DOHH2 (cell line): ENCODE results near the gene THAP3.

Experiments used
- EZH2phosphoT487 ChIP-seq: fragments of 200-600 bp; sonication (generic); IDR thresholded peaks from 2 replicates; pipeline ENCODE4 v1.6.1; 2017; ENCODE audit warnings: borderline replicate concordance, mild to moderate bottlenecking, antibody characterized with exemption, low read length, moderate library complexity, mixed read lengths
- TF ChIP-seq, protein P1 (sequence below): fragments of 200-600 bp; sonication (generic); IDR thresholded peaks from one replicate; pipeline ENCODE4 v1.5.1; 2014; ENCODE audit warnings: antibody characterized with exemption, mild to moderate bottlenecking, low read depth, low read length; ENCODE audit not compliant: poor library complexity, severe bottlenecking

DNA sequence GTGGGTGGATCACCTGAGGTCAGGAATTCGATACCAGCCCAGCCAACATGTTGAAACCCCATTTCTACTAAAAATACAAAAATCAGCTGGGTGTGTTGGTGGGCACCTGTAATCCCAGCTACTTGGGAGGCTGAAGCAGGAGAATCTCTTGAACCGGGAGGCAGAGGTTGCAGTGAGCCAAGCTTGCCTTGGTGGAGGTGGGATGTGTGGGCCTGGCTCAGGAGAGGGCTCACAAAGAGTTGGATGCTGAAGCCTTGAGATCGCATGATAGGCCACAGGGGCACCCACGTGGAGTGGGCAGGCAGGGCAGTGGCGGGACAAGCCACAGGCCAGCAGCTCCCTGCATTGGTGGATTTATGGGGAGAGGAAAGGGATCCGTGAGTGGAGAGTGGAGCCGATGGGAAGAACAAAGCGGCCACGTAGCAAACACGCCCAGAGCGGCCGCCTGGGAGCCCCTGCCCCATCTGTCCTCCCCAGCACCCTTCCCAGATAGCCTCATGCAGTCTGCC is 4.4 kb downstream of the THAP3 start:
- TF ChIP-seq, protein P1, sequence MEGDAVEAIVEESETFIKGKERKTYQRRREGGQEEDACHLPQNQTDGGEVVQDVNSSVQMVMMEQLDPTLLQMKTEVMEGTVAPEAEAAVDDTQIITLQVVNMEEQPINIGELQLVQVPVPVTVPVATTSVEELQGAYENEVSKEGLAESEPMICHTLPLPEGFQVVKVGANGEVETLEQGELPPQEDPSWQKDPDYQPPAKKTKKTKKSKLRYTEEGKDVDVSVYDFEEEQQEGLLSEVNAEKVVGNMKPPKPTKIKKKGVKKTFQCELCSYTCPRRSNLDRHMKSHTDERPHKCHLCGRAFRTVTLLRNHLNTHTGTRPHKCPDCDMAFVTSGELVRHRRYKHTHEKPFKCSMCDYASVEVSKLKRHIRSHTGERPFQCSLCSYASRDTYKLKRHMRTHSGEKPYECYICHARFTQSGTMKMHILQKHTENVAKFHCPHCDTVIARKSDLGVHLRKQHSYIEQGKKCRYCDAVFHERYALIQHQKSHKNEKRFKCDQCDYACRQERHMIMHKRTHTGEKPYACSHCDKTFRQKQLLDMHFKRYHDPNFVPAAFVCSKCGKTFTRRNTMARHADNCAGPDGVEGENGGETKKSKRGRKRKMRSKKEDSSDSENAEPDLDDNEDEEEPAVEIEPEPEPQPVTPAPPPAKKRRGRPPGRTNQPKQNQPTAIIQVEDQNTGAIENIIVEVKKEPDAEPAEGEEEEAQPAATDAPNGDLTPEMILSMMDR, result no peak
- TF ChIP-seq EZH2phosphoT487, result no peak
